ENCODE data around the gene ELP4. TPM values are rescaled to one million over a fixed set of nuclear protein-coding genes. Genes with fewer than 3 reads are reported as not detected.

Gene ELP4
- total RNA-seq, 1 experiment from 2014 or later = 15.2 TPM

DNA sequence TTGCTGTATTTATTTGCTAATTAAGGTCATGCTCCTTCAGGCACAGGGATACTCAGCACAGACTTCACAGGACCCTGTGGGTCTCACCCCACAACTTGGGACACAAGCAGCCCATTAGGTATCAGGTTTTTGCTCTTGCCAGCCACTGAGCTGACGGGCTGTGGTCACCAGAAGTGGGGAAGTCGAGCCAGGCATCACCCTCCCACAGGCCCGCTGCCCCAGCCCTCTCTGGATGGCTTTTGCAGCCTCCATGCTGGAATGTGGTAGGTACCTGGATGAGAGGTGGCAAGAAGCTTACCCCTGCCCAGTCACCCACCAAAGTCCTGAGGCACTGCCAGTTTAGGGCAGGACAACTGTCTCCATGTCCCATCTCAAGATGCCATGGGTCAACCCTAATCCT, 213.2 kb downstream of the ELP4 start:
- Histone ChIP-seq H4K8ac (replicated peaks; ENCODE audit: insufficient read length, low read depth, low read length) (no peak overlapping the region), H3K14ac (ENCODE audit: insufficient read depth, low read length) (no peak overlapping the region), H2BK12ac (ENCODE audit: insufficient read length, low read depth, low read length) (no peak overlapping the region), H3K56ac (ENCODE audit: insufficient read length, low read depth, low read length) (no peak overlapping the region), H3T11ph (ENCODE audit: low read length) (no peak overlapping the region), H2AFZ (ENCODE audit: low read length) (no peak overlapping the region), H3K18ac (ENCODE audit: insufficient read length, low read depth, low read length) (no peak overlapping the region), H3K27ac (ENCODE audit: insufficient read length, low read depth, low read length) (no peak overlapping the region), H2BK15ac (ENCODE audit: low read depth, low read length) (no peak overlapping the region), H3K23me2 (ENCODE audit: insufficient read length, low read depth, low read length, poor library complexity, severe bottlenecking) (no peaks in the 10 kb centered on the region), H4K91ac (ENCODE audit: insufficient read length, low read depth, low read length) (no peak overlapping the region), H4K5ac (ENCODE audit: insufficient read length, low read depth, low read length) (no peak overlapping the region), H3K23ac (ENCODE audit: insufficient read length, low read depth, low read length) (no peak overlapping the region), H3K4ac (ENCODE audit: low read depth, low read length) (no peak overlapping the region), H2BK20ac (ENCODE audit: low read depth, low read length, poor library complexity, severe bottlenecking) (no peak overlapping the region), H2BK5ac (ENCODE audit: insufficient read length, low read length) (no peak overlapping the region), H3K4me1 (ENCODE audit: insufficient read depth, low read length) (no peaks in the 10 kb centered on the region), H3K9me3 (ENCODE audit: control insufficient read depth, low read depth, low read length) (no peaks in the 10 kb centered on the region), H3K27me3 (ENCODE audit: insufficient read depth, low read length) (no peaks in the 10 kb centered on the region), H3K79me2 (ENCODE audit: insufficient read depth, low read length) (no peaks in the 10 kb centered on the region), H2AK5ac (ENCODE audit: insufficient read length, low read length) (no peak overlapping the region), H3K4me2 (ENCODE audit: insufficient read depth, insufficient read length, low read length) (no peak overlapping the region), H4K20me1 (ENCODE audit: control insufficient read depth, insufficient read depth, insufficient read length) (no peaks in the 10 kb centered on the region), H3K79me1 (ENCODE audit: insufficient read depth, low read depth, low read length, poor library complexity, severe bottlenecking) (no peaks in the 10 kb centered on the region), H2BK120ac (ENCODE audit: low read depth, low read length, poor library complexity, severe bottlenecking) (no peak overlapping the region), H3K9ac (ENCODE audit: extremely low read depth, insufficient read length, low read length) (no peak overlapping the region)
- H3K27ac Mint-ChIP-seq = peak overlapping the region in 2 of 3 experiments; percentile 63 to 65; a peak in 5 of 7 replicates
- H3K4me3 Mint-ChIP-seq = no peak overlapping the region
- H3K4me1 Mint-ChIP-seq = peaks cover 21 to 31% of the 10 kb centered on the region in 2 experiments
- peaks cover 0 to 1% (median 0%) of the 10 kb centered on the region in 3 experiments; a peak in 1 of 7 replicates for H3K36me3 Mint-ChIP-seq (ENCODE audit: insufficient read depth in 1 of 3, low read depth in 3 of 3)
- H3K27me3 Mint-ChIP-seq (ENCODE audit: low read depth) = no peaks in the 10 kb centered on the region
- TF ChIP-seq, protein P1, sequence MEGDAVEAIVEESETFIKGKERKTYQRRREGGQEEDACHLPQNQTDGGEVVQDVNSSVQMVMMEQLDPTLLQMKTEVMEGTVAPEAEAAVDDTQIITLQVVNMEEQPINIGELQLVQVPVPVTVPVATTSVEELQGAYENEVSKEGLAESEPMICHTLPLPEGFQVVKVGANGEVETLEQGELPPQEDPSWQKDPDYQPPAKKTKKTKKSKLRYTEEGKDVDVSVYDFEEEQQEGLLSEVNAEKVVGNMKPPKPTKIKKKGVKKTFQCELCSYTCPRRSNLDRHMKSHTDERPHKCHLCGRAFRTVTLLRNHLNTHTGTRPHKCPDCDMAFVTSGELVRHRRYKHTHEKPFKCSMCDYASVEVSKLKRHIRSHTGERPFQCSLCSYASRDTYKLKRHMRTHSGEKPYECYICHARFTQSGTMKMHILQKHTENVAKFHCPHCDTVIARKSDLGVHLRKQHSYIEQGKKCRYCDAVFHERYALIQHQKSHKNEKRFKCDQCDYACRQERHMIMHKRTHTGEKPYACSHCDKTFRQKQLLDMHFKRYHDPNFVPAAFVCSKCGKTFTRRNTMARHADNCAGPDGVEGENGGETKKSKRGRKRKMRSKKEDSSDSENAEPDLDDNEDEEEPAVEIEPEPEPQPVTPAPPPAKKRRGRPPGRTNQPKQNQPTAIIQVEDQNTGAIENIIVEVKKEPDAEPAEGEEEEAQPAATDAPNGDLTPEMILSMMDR (conservative IDR thresholded peaks at IDR 0.05) = no peak
- no peak for DNase-seq
- no CpG with 5 or more reads among the region's 3 CpGs for WGBS (ENCODE audit: extremely low coverage, insufficient read length, low lambda C conversion rate)
- H3K9me3 Mint-ChIP-seq = no peaks in the 10 kb centered on the region

Data from H9 (cell line).